WTC11 (cell line): ENCODE measurements around the gene KCNK17. TPM values are rescaled to one million over a fixed set of nuclear protein-coding genes. Genes with fewer than 3 reads are reported as not detected.

Experiments
- ATAC-seq: fragments of 200-7000 bp; cut with Tn5 transposase; 2 replicates; pipeline ENCODE4 v1.10.0; 2021; ENCODE audit warnings: mild to moderate bottlenecking, moderate library complexity
- CTCF ChIA-PET: fragments of 300-600 bp; sonication (Branson Sonifier 250); formaldehyde crosslinking; loops from one replicate; lab custom pipeline; 2021; ENCODE audit warnings: antibody characterized with exemption; lab: Charles Lee
- POLR2A ChIA-PET: fragments of 350-600 bp; sonication (Branson Sonifier 250); formaldehyde crosslinking; loops from one replicate; lab custom pipeline; 2021; ENCODE audit warnings: antibody characterized with exemption; lab: Charles Lee
- DNase-seq: peaks from one replicate; pipeline ENCODE4 v3.0.0; 2021; ENCODE audit warnings: low spot score
- H3K27ac Mint-ChIP-seq: 2 replicates; pipeline ENCODE4 v1.8.0; 2021; ENCODE audit warnings: mixed read lengths
- H3K27me3 Mint-ChIP-seq: 2 replicates; pipeline ENCODE4 v1.8.0; 2021; ENCODE audit warnings: low read depth, mild to moderate bottlenecking, moderate library complexity, mixed read lengths
- H3K36me3 Mint-ChIP-seq: 2 replicates; pipeline ENCODE4 v1.8.0; 2021; ENCODE audit warnings: mixed read lengths
- H3K4me1 Mint-ChIP-seq: 2 replicates; pipeline ENCODE4 v1.8.0; 2022; ENCODE audit warnings: mixed read lengths
- H3K4me3 Mint-ChIP-seq: 2 replicates; pipeline ENCODE4 v1.8.0; 2021; ENCODE audit warnings: mild to moderate bottlenecking, moderate library complexity, mixed read lengths
- H3K9me3 Mint-ChIP-seq: 2 replicates; pipeline ENCODE4 v1.8.0; 2021; ENCODE audit warnings: mixed read lengths
- ARID4B ChIP-seq: sonication (generic); formaldehyde crosslinking; IDR thresholded peaks from 2 replicates; pipeline ENCODE4 v1.8.0; 2023; ENCODE audit warnings: missing genetic modification reagents, mild to moderate bottlenecking, borderline replicate concordance
- CREB1 ChIP-seq: sonication (generic); formaldehyde crosslinking; IDR thresholded peaks from 2 replicates; pipeline ENCODE4 v1.8.0; 2023; ENCODE audit warnings: mild to moderate bottlenecking, missing genetic modification reagents
- ELF4 ChIP-seq: sonication (generic); formaldehyde crosslinking; IDR thresholded peaks from 2 replicates; pipeline ENCODE4 v1.8.1; 2022; ENCODE audit warnings: low read depth, mild to moderate bottlenecking, moderate library complexity, missing genetic modification reagents
- ESRRA ChIP-seq: sonication (generic); formaldehyde crosslinking; IDR thresholded peaks from 2 replicates; pipeline ENCODE4 v1.8.1; 2022; ENCODE audit warnings: mild to moderate bottlenecking, missing genetic modification reagents, borderline replicate concordance
- ETV6 ChIP-seq: sonication (generic); formaldehyde crosslinking; IDR thresholded peaks from 2 replicates; pipeline ENCODE4 v1.8.1; 2022; ENCODE audit warnings: mild to moderate bottlenecking, missing genetic modification reagents
- FOXJ3 ChIP-seq: sonication (generic); formaldehyde crosslinking; IDR thresholded peaks from 2 replicates; pipeline ENCODE4 v1.9.0; 2021; ENCODE audit warnings: missing genetic modification reagents, mild to moderate bottlenecking, borderline replicate concordance
- FOXK1 ChIP-seq: sonication (generic); formaldehyde crosslinking; IDR thresholded peaks from 2 replicates; pipeline ENCODE4 v1.8.0; 2022; ENCODE audit warnings: mild to moderate bottlenecking, moderate library complexity, missing genetic modification reagents
- FOXP1 ChIP-seq: sonication (generic); formaldehyde crosslinking; IDR thresholded peaks from 2 replicates; pipeline ENCODE4 v1.8.0; 2022; ENCODE audit warnings: missing genetic modification reagents, mild to moderate bottlenecking, moderate library complexity, borderline replicate concordance
- GABPB1 ChIP-seq: sonication (generic); formaldehyde crosslinking; IDR thresholded peaks from 2 replicates; pipeline ENCODE4 v1.8.1; 2023; ENCODE audit warnings: mild to moderate bottlenecking, missing genetic modification reagents
- JAZF1 ChIP-seq: fragments of 250-450 bp; sonication (Bioruptor Pico); IDR thresholded peaks from 2 replicates; pipeline ENCODE4 v1.9.0; 2021; ENCODE audit warnings: moderate library complexity, mild to moderate bottlenecking, inconsistent platforms
- KAT7 ChIP-seq: sonication (generic); formaldehyde crosslinking; IDR thresholded peaks from 2 replicates; pipeline ENCODE4 v1.8.1; 2023; ENCODE audit warnings: missing genetic modification reagents, mild to moderate bottlenecking, borderline replicate concordance
- NFATC4 ChIP-seq: fragments of 250-450 bp; sonication (Bioruptor Pico); IDR thresholded peaks from 2 replicates; pipeline ENCODE4 v1.9.0; 2021; ENCODE audit warnings: mild to moderate bottlenecking
- OVOL2 ChIP-seq: fragments of 250-450 bp; sonication (Bioruptor Pico); IDR thresholded peaks from 2 replicates; pipeline ENCODE4 v1.9.0; 2021; ENCODE audit warnings: mild to moderate bottlenecking, borderline replicate concordance
- SP1 ChIP-seq: sonication (generic); formaldehyde crosslinking; conservative IDR thresholded peaks from 2 replicates; pipeline ENCODE4 v1.8.1; 2022; ENCODE audit warnings: missing genetic modification reagents
- USF2 ChIP-seq: sonication (generic); formaldehyde crosslinking; IDR thresholded peaks from 2 replicates; pipeline ENCODE4 v1.8.1; 2023; ENCODE audit warnings: mild to moderate bottlenecking, missing genetic modification reagents, moderate library complexity
- ZNF138 ChIP-seq: sonication (generic); formaldehyde crosslinking; conservative IDR thresholded peaks from 2 replicates; pipeline ENCODE4 v1.8.1; 2022; ENCODE audit warnings: mild to moderate bottlenecking, moderate library complexity, missing genetic modification reagents
- ZNF396 ChIP-seq: fragments of 250-450 bp; sonication (Bioruptor Pico); IDR thresholded peaks from 2 replicates; pipeline ENCODE4 v1.8.0; 2021; ENCODE audit warnings: mild to moderate bottlenecking, moderate library complexity, borderline replicate concordance
- ZNF416 ChIP-seq: fragments of 250-450 bp; sonication (Bioruptor Pico); IDR thresholded peaks from 2 replicates; pipeline ENCODE4 v1.9.0; 2021; ENCODE audit warnings: mild to moderate bottlenecking, inconsistent platforms
- total RNA-seq: library from RNA; stranded (reverse); gene quantifications from 3 replicates; pipeline ENCODE4 v1.2.3, GENCODE V29; 2021
- TF ChIP-seq, protein P1 (sequence below): sonication (generic); formaldehyde crosslinking; IDR thresholded peaks from 2 replicates; pipeline ENCODE4 v1.8.0; 2022; ENCODE audit warnings: mild to moderate bottlenecking, missing genetic modification reagents
- TF ChIP-seq, protein P2 (sequence below): sonication (generic); formaldehyde crosslinking; IDR thresholded peaks from 2 replicates; pipeline ENCODE4 v1.8.0; 2023; ENCODE audit warnings: missing genetic modification reagents
- TF ChIP-seq, protein P3 (sequence below): sonication (generic); formaldehyde crosslinking; IDR thresholded peaks from 2 replicates; pipeline ENCODE4 v1.8.1; 2022; ENCODE audit warnings: mild to moderate bottlenecking, missing genetic modification reagents, moderate library complexity, borderline replicate concordance

KCNK17 gene
- total RNA-seq, 1 experiment from 2014 or later = 2.1 TPM

- TF ChIP-seq ETV6 (CRISPR knock-in tag) = no peak
- no peak for TF ChIP-seq ZNF396 (CRISPR knock-in tag)
- TF ChIP-seq FOXK1 (CRISPR knock-in tag) = no peak
- TF ChIP-seq, all 79 proteins: peak for 0
Measured at GRCh38 chr6:39342692-39343395, 28.6 kb upstream of the KCNK17 start (continued).

GRCh38 chr6:39341937-39342336 lies 27.7 kb upstream of the KCNK17 start:
- Mint-ChIP-seq H3K4me3 (no peak overlapping the region), H3K4me1 (peaks cover 34% of the 10 kb centered on the region), H3K9me3 (peaks cover 3% of the 10 kb centered on the region), H3K27ac (no peak overlapping the region), H3K36me3 (no peaks in the 10 kb centered on the region), H3K27me3 (no peaks in the 10 kb centered on the region)
- POLR2A ChIA-PET = no interaction called here
- no peak for DNase-seq
- ATAC-seq = no peak
- TF ChIP-seq, protein P1, sequence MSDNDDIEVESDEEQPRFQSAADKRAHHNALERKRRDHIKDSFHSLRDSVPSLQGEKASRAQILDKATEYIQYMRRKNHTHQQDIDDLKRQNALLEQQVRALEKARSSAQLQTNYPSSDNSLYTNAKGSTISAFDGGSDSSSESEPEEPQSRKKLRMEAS (CRISPR knock-in tag) = no peak
- TF ChIP-seq NFATC4 (CRISPR knock-in tag) (no peak), USF2 (CRISPR knock-in tag) (no peak), GABPB1 (no peak), JAZF1 (no peak)
- TF ChIP-seq, protein P2, sequence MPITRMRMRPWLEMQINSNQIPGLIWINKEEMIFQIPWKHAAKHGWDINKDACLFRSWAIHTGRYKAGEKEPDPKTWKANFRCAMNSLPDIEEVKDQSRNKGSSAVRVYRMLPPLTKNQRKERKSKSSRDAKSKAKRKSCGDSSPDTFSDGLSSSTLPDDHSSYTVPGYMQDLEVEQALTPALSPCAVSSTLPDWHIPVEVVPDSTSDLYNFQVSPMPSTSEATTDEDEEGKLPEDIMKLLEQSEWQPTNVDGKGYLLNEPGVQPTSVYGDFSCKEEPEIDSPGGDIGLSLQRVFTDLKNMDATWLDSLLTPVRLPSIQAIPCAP (CRISPR knock-in tag) = no peak
- TF ChIP-seq, protein P3, sequence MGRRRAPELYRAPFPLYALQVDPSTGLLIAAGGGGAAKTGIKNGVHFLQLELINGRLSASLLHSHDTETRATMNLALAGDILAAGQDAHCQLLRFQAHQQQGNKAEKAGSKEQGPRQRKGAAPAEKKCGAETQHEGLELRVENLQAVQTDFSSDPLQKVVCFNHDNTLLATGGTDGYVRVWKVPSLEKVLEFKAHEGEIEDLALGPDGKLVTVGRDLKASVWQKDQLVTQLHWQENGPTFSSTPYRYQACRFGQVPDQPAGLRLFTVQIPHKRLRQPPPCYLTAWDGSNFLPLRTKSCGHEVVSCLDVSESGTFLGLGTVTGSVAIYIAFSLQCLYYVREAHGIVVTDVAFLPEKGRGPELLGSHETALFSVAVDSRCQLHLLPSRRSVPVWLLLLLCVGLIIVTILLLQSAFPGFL (CRISPR knock-in tag) = no peak
- CTCF ChIA-PET = interaction anchor here (1.2 kb wide), 1 partner anchor 28 kb away, joined by 4 read pairs; no protein-coding TSS in a partner anchor

DNA sequence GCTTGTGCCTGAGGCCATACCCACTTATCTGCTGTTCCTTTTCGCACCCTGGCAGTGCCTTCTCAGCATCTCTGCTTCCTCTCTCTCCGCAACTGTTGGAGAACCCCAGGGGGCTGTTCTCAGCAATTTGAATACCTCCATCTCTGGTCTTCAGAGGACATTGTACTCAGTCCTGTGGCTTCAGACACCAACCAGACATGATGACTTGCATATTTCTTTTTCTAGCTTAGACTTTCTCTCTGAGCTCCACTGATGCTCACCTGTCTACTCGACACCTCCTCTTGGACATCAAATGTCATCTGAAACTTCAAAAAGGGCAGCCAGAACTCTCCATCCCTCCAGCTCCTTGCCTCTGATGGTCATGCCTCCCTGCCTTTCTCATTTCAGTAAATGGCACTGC lies 27.1 kb upstream of the KCNK17 start:
- ATAC-seq (no peak), DNase-seq (no peak)
- ChIA-PET CTCF (interaction anchor here (1.2 to 1.7 kb wide), 2 partner anchors 29 to 151 kb away, joined by 4 read pairs; no protein-coding TSS in a partner anchor), POLR2A (no interaction called here)
- H3K27me3 Mint-ChIP-seq = no peaks in the 10 kb centered on the region
- no peak for TF ChIP-seq OVOL2 (CRISPR knock-in tag)
- TF ChIP-seq KAT7 = no peak
- TF ChIP-seq ZNF138 (CRISPR knock-in tag) = no peak
- no peak for TF ChIP-seq ELF4 (CRISPR knock-in tag)
- H3K9me3 Mint-ChIP-seq = peaks cover 3% of the 10 kb centered on the region
- no peak overlapping the region for H3K4me3 Mint-ChIP-seq
- peaks cover 39% of the 10 kb centered on the region for H3K4me1 Mint-ChIP-seq
- no peaks in the 10 kb centered on the region for H3K36me3 Mint-ChIP-seq
- no peak overlapping the region for H3K27ac Mint-ChIP-seq

- Mint-ChIP-seq H3K27me3 (no peaks in the 10 kb centered on the region), H3K9me3 (peaks cover 3% of the 10 kb centered on the region), H3K27ac (no peak overlapping the region), H3K4me3 (no peak overlapping the region), H3K4me1 (peaks cover 36% of the 10 kb centered on the region), H3K36me3 (no peaks in the 10 kb centered on the region)
- DNase-seq (no peak), ATAC-seq (no peak)
- CTCF ChIA-PET = interaction anchor here (1.2 to 1.7 kb wide), 3 partner anchors 9 to 252 kb away, joined by 3 to 5 read pairs (median 4); no protein-coding TSS in a partner anchor
- POLR2A ChIA-PET = interaction anchor here (0.5 kb wide), 1 partner anchor 142 kb away, joined by 3 read pairs; no protein-coding TSS in a partner anchor
- TF ChIP-seq CREB1 (CRISPR knock-in tag) = no peak
- TF ChIP-seq ARID4B (CRISPR knock-in tag) = no peak
- TF ChIP-seq, protein P2 (CRISPR knock-in tag) = no peak
- TF ChIP-seq ESRRA (CRISPR knock-in tag) = no peak
- no peak for TF ChIP-seq FOXJ3 (CRISPR knock-in tag)
- TF ChIP-seq FOXP1 (CRISPR knock-in tag) = no peak
- no peak for TF ChIP-seq SP1 (CRISPR knock-in tag)
- no peak for TF ChIP-seq ZNF416 (CRISPR knock-in tag)
Measured at GRCh38 chr6:39339868-39340550, 25.8 kb upstream of the KCNK17 start.
